Skeletal muscle tissue (tissue), 4 donors: Measurements from ENCODE around the gene ITGA11. TPM values are rescaled to one million over a fixed set of nuclear protein-coding genes. Genes with fewer than 3 reads are reported as not detected.

Source experiments
- H3K27ac ChIP-seq: one replicate; pipeline ENCODE4 v1.7.0; 2013; ENCODE audit warnings: mild to moderate bottlenecking, low read depth, low read length, inconsistent platforms
- H3K27me3 ChIP-seq, 3 donors: one replicate each; pipeline ENCODE4 v1.7.0; 2013; ENCODE audit warnings: low read length in 3 of 3; ENCODE audit not compliant: control insufficient read depth in 3 of 3, insufficient read depth in 3 of 3
- H3K36me3 ChIP-seq, 3 donors: one replicate each; pipeline ENCODE4 v1.7.0; 2013; ENCODE audit warnings: low read length in 3 of 3; ENCODE audit not compliant: control insufficient read depth in 3 of 3, insufficient read depth in 3 of 3
- H3K4me1 ChIP-seq, 3 donors: one replicate each; pipeline ENCODE4 v1.7.0; 2013; ENCODE audit warnings: low read length in 3 of 3, mild to moderate bottlenecking in 3 of 3; ENCODE audit not compliant: control insufficient read depth in 3 of 3, insufficient read depth in 3 of 3
- H3K4me3 ChIP-seq, 3 donors: one replicate each; pipeline ENCODE4 v1.7.0; 2013; ENCODE audit warnings: low read length in 3 of 3
- H3K9ac ChIP-seq, 3 donors: one replicate each; pipeline ENCODE4 v1.7.0; 2013; ENCODE audit warnings: low read length in 3 of 3, mild to moderate bottlenecking in 3 of 3, moderate library complexity in 2 of 3, low read depth in 1 of 3
- H3K9me3 ChIP-seq, 3 donors: one replicate each; pipeline ENCODE4 v1.7.0; 2013; ENCODE audit warnings: low read length in 3 of 3; ENCODE audit not compliant: control insufficient read depth in 3 of 3
- total RNA-seq: library from RNA; depleted of rRNA; stranded (reverse); fragments of >200 nt; gene quantifications from one replicate; pipeline ENCODE4 v1.2.3, GENCODE V29; 2014
- donor health status: Osteomylitis.

ITGA11 gene
- total RNA-seq, 1 donor from 2014 or later = 5.7 TPM

DNA sequence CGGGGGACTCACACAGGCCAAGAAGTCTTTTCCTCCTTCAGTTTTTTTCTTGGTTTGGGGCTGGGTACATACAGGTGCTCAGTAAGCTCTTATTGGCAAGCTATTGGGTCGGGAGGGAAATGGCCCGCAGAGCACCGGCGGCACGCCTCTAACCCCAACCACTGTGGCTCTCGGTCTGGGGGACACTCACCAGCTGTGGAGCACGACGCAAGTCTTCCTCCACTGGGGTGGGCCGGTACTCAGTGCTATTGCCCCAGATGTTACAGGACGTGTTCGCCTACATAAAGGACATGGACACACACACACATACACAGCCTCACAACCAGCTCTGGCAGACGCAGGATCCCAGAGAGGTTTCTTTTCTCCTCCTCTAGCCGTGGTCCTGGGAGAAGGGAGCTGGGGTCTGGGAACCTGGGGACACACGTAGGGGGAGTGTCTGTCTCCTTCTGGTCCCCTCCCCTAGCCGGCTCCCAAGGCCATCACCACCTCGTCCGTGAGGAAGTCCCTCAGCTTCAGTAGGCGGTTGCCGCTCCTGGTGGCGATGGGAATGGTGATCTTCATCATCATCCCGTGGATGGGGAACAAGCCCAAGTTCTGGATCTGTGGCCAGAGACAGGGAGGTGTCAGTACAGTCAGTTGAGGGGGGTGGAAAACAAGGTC, 121.0 kb downstream of the ITGA11 start:
- peaks cover 0 to 2% (median 0%) of the 10 kb centered on the region in 3 donors for H3K36me3 ChIP-seq
- H3K27ac ChIP-seq = peak overlapping the region; percentile 51
- peaks cover 12 to 14% (median 14%) of the 10 kb centered on the region in 3 donors for H3K4me1 ChIP-seq
- peak overlapping the region in 2 of 3 donors; percentile 30 to 66 for H3K9ac ChIP-seq
- H3K9me3 ChIP-seq = no peaks in the 10 kb centered on the region
- no peak overlapping the region for H3K4me3 ChIP-seq
- H3K27me3 ChIP-seq = no peaks in the 10 kb centered on the region

- H3K27ac ChIP-seq = peak overlapping the region; percentile 51
- no peaks in the 10 kb centered on the region for H3K9me3 ChIP-seq
- H3K4me1 ChIP-seq = peaks cover 12 to 14% (median 12%) of the 10 kb centered on the region in 3 donors
- H3K4me3 ChIP-seq = no peak overlapping the region
- no peaks in the 10 kb centered on the region for H3K27me3 ChIP-seq
- peaks cover 0 to 3% (median 0%) of the 10 kb centered on the region in 3 donors for H3K36me3 ChIP-seq
- peak overlapping the region in 2 of 3 donors; percentile 30 to 66 for H3K9ac ChIP-seq
Observed at GRCh38 chr15:68310178-68310803, 121.7 kb downstream of the ITGA11 start.

DNA sequence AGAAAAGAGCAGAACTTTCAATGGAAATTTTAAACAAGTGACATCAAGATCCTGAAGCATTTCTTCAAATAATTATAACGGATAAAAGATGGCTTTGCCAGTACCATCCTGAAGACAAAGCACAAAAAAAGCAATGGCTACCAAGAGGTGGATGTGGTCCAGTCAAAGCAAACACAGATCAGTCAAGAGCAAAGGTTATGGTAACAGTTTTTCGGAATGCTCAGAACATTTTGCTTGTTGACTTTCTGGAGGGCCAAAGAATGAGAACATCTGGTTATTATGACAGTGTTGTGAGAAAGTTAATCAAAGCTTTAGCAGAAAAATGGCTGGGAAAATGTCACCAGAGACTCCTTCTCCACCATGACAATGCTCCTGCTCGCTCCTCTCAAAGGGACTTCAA, 122.9 kb downstream of the ITGA11 start:
- Histone ChIP-seq H3K4me3 (no peak overlapping the region), H3K27ac (no peak overlapping the region), H3K27me3 (no peaks in the 10 kb centered on the region), H3K36me3 (peaks cover 0 to 3% (median 0%) of the 10 kb centered on the region in 3 donors), H3K9me3 (no peaks in the 10 kb centered on the region), H3K4me1 (peaks cover 12 to 14% (median 12%) of the 10 kb centered on the region in 3 donors), H3K9ac (no peak overlapping the region)

- H3K4me3 ChIP-seq = no peak overlapping the region
- H3K27me3 ChIP-seq = no peaks in the 10 kb centered on the region
- no peaks in the 10 kb centered on the region for H3K9me3 ChIP-seq
- H3K4me1 ChIP-seq = peaks cover 12 to 14% (median 12%) of the 10 kb centered on the region in 3 donors
- H3K27ac ChIP-seq = no peak overlapping the region
- peaks cover 0 to 1% (median 0%) of the 10 kb centered on the region in 3 donors for H3K36me3 ChIP-seq
- peak overlapping the region in 1 of 3 donors; percentile 45 for H3K9ac ChIP-seq
Observed at GRCh38 chr15:68307131-68307928, 124.6 kb downstream of the ITGA11 start.

GRCh38 chr15:68305420-68305871, 126.5 kb downstream of the ITGA11 start:
- H3K4me3 ChIP-seq = no peak overlapping the region
- no peaks in the 10 kb centered on the region for H3K9me3 ChIP-seq
- peaks cover 0 to 1% (median 0%) of the 10 kb centered on the region in 3 donors for H3K36me3 ChIP-seq
- no peak overlapping the region for H3K27ac ChIP-seq
- H3K4me1 ChIP-seq = peaks cover 4 to 7% (median 5%) of the 10 kb centered on the region in 3 donors
- H3K27me3 ChIP-seq = no peaks in the 10 kb centered on the region
- no peak overlapping the region for H3K9ac ChIP-seq

- Histone ChIP-seq H3K4me1 (peaks cover under 1 to 3% (median under 1%) of the 10 kb centered on the region in 3 donors), H3K9ac (no peak overlapping the region), H3K4me3 (no peak overlapping the region), H3K36me3 (peaks cover 0 to 1% (median 0%) of the 10 kb centered on the region in 3 donors), H3K9me3 (no peaks in the 10 kb centered on the region), H3K27ac (no peak overlapping the region), H3K27me3 (no peaks in the 10 kb centered on the region)
Observed at GRCh38 chr15:68304589-68305337, 127.2 kb downstream of the ITGA11 start.

GRCh38 chr15:68303560-68304436, 128.2 kb downstream of the ITGA11 start:
- no peak overlapping the region for H3K4me3 ChIP-seq
- H3K27me3 ChIP-seq = no peaks in the 10 kb centered on the region
- no peak overlapping the region for H3K27ac ChIP-seq
- peaks cover 5 to 7% (median 6%) of the 10 kb centered on the region in 3 donors for H3K4me1 ChIP-seq
- H3K9ac ChIP-seq = no peak overlapping the region
- peaks cover 0 to 1% (median 0%) of the 10 kb centered on the region in 3 donors for H3K36me3 ChIP-seq
- no peaks in the 10 kb centered on the region for H3K9me3 ChIP-seq

- H3K27ac ChIP-seq = no peak overlapping the region
- H3K4me1 ChIP-seq = peaks cover 5 to 8% (median 6%) of the 10 kb centered on the region in 3 donors
- no peaks in the 10 kb centered on the region for H3K27me3 ChIP-seq
- H3K4me3 ChIP-seq = no peak overlapping the region
- H3K9me3 ChIP-seq = no peaks in the 10 kb centered on the region
- H3K36me3 ChIP-seq = peaks cover 0 to 1% (median 0%) of the 10 kb centered on the region in 3 donors
- H3K9ac ChIP-seq = no peak overlapping the region
Observed at GRCh38 chr15:68303134-68303533, 128.8 kb downstream of the ITGA11 start.

DNA sequence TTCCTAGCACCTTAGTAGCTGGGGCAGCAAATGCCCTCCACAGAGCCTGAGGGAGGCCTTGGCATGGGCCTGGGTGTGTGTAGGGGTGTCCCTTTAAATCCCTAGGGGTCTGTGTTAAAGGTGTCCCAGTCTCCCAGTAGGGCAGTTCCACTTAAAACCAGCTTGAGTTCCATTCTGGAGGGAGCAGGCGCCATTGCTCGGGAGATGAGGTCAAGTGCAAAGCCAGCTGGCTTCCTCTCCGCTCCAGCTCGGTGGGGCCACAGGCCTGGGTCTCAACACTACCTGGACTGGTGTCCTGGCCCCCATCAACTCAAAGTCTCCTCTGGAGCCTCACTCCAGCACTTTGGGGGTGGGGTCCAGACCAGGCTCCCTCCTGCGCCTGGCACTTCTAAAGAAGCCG, 129.2 kb downstream of the ITGA11 start:
- Histone ChIP-seq H3K27ac (no peak overlapping the region), H3K27me3 (no peaks in the 10 kb centered on the region), H3K4me3 (no peak overlapping the region), H3K4me1 (peaks cover 5 to 8% (median 6%) of the 10 kb centered on the region in 3 donors), H3K9ac (no peak overlapping the region), H3K9me3 (no peaks in the 10 kb centered on the region), H3K36me3 (peaks cover 0 to 4% (median 2%) of the 10 kb centered on the region in 3 donors)
